ENCODE results near the gene CREG2. TPM values are rescaled to one million over a fixed set of nuclear protein-coding genes. Genes with fewer than 3 reads are reported as not detected.
A peak's percentile ranks its signal among the peaks of the same experiment; 100 is the strongest.

CREG2 gene
- total RNA-seq, 1 donor: 1.5 TPM

DNA sequence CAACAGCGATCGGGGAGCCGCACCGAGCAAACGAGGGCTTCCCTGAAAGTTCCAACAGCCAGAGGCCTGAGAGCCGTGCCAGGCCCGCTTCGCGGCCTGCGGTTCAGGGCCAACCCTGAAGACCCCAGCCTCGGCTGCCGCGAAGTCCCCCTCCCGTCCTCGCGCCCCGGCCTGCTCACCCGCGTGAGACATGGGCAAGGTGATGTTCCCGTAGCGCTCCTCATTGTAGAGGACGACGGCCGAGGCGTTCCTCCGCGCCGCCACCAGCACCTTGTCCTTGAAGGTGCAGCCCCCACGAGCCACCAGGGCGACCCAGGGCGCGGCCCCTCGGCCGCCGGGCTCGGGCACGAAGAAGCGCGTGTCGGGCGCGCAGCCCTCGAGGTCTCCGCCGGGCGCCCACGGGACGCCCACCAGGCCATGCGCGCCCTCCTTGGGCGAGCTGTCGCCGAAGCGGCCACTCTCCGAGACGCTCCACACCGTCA, 79.3 kb downstream of the CREG2 start:
- peak; percentile 24 for DNase-seq (ENCODE audit: low read depth)
- H3K4me3 ChIP-seq (ENCODE audit: low read depth, low read length): peak overlapping the region; percentile 88
- TF ChIP-seq, protein P1, sequence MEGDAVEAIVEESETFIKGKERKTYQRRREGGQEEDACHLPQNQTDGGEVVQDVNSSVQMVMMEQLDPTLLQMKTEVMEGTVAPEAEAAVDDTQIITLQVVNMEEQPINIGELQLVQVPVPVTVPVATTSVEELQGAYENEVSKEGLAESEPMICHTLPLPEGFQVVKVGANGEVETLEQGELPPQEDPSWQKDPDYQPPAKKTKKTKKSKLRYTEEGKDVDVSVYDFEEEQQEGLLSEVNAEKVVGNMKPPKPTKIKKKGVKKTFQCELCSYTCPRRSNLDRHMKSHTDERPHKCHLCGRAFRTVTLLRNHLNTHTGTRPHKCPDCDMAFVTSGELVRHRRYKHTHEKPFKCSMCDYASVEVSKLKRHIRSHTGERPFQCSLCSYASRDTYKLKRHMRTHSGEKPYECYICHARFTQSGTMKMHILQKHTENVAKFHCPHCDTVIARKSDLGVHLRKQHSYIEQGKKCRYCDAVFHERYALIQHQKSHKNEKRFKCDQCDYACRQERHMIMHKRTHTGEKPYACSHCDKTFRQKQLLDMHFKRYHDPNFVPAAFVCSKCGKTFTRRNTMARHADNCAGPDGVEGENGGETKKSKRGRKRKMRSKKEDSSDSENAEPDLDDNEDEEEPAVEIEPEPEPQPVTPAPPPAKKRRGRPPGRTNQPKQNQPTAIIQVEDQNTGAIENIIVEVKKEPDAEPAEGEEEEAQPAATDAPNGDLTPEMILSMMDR (IDR thresholded peaks at IDR 0.05; ENCODE audit: insufficient read depth, low read length): no peak

GRCh38 chr2:101307503-101307902, 79.8 kb downstream of the CREG2 start:
- DNase-seq (ENCODE audit: low read depth): no peak
- peak overlapping the region; percentile 88 for H3K4me3 ChIP-seq (ENCODE audit: low read depth, low read length)
- TF ChIP-seq, protein P1 (IDR thresholded peaks at IDR 0.05; ENCODE audit: insufficient read depth, low read length): no peak

DNA sequence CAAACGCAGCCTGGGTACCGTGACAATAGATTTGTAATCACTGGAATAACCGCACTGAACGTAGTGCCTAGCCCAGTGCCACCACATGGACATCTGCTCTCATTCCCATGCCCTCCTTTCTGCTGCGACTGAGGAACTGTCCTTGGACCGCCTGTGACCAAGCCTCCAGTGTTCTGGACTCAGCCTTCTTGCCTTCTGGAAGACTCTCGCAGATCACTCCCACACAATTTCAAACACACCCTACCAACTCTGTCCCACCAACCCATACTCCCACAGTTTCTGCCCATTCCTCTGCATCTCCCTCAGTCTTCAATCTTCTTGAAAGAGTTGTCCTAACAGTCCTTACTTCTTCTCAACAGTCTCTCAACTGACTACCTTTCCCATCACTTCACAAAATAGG, 80.9 kb downstream of the CREG2 start:
- DNase-seq (ENCODE audit: low read depth): no peak
- TF ChIP-seq, protein P1 (IDR thresholded peaks at IDR 0.05; ENCODE audit: insufficient read depth, low read length): no peak
- H3K4me3 ChIP-seq (ENCODE audit: low read depth, low read length): peak overlapping the region; percentile 88

- H3K4me3 ChIP-seq (ENCODE audit: low read depth, low read length): peak overlapping the region; percentile 88
- peak; percentile 58 for DNase-seq (ENCODE audit: low read depth)
- TF ChIP-seq, protein P1 (IDR thresholded peaks at IDR 0.05; ENCODE audit: insufficient read depth, low read length): no peak
Measured at GRCh38 chr2:101305492-101306078, 81.7 kb downstream of the CREG2 start.

GRCh38 chr2:101305035-101305434, 82.3 kb downstream of the CREG2 start:
- TF ChIP-seq, protein P1 (IDR thresholded peaks at IDR 0.05; ENCODE audit: insufficient read depth, low read length): no peak
- no peak overlapping the region for H3K4me3 ChIP-seq (ENCODE audit: low read depth, low read length)
- no peak for DNase-seq (ENCODE audit: low read depth)

DNA sequence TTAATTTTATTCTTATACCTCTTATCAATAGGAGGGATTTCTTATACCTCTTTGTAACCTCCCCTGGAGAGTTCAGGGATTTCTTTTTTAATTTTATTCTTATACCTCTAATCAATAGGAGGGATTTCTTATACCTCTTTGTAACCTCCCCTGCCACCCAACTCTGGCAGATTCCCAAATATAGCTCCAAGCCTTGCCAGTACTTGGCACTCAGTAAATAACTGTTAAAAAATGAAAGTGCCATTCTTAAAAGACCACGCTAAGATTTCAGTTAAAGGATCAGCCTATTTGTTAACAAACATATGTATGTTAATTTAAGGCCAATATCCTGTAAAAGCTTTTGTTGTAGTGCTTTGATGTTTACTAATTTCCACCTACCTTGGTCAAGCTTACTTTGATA, 83.6 kb downstream of the CREG2 start:
- no peak overlapping the region for H3K4me3 ChIP-seq (ENCODE audit: low read depth, low read length)
- DNase-seq (ENCODE audit: low read depth): no peak
- TF ChIP-seq, protein P1 (IDR thresholded peaks at IDR 0.05; ENCODE audit: insufficient read depth, low read length): no peak

DNA sequence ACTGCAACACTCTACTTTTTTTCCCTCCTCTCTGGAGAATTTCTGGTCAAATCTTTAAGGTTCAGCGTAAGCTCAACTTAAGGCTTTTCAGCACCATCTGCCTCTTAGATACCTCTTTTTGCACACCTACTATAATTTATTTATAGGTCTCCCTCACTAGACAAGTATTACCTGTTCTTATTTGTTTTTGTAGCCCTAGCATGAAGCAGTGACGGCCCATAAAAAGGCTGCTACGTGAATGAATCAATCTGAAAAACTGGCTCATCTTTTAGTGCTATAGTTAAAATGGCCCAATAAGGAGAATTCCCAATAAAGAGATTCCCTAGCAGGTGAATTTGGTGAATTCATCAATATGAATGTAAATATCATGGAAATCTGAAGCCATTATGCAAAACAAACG, 85.3 kb downstream of the CREG2 start:
- TF ChIP-seq, protein P1 (IDR thresholded peaks at IDR 0.05; ENCODE audit: insufficient read depth, low read length): no peak
- DNase-seq (ENCODE audit: low read depth): no peak

More for the DNA sequence above, 85.3 kb downstream of the CREG2 start:
- H3K4me3 ChIP-seq (ENCODE audit: low read depth, low read length): no peak overlapping the region

All from fibroblast of the aortic adventitia (primary cell).